HG02642 (cell line): ENCODE data around the gene GJB3.
"Not testable (repeated sequence)": the region's sequence is repeated elsewhere in the genome, so short reads cannot be mapped to it uniquely, and the experiment has no call there.

Experiments
- ATAC-seq: cut with Tn5 transposase; IDR thresholded peaks from one replicate; pipeline ENCODE4 v1.9.1; 2021; ENCODE audit warnings: mild to moderate bottlenecking; ENCODE audit not compliant: unreplicated experiment, poor library complexity

GJB3 gene

DNA sequence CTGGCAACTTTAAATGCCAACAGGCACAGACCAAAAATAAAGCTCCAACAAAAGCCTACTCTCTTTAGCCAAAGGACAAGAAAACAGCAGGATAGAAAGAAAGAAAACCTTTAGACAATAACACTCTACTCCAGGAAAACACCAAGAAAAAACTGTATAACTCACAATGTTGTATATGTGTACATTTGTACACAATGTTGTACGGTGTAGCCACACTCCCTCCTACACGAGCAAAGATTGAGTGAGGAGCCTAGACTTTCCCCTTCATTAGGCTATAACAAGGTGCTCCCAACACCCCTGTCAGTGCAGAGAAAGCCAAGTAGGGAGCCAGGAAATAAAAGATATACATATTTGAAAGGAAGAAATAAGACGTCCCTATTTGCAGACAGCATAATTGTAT lies 35.8 kb downstream of the GJB3 start:
- ATAC-seq = no peak

DNA sequence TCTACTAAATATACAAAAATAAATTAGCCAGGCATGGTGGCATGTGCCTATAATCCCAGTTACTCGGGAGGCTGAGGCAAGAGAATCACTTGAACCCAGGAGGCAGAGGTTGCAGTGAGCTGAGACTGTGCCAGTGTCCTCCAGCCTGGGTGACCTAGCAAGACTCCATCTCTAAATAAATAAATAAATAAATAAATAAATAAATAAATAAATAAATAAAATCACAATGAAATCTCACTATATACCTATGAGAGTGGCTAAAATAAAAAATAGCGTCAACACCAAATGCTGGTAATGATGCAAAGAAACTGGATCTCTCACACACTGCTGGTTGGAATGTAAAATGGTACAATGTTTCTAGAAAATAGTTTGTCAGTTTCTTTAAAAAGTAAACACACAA lies 37.8 kb downstream of the GJB3 start:
- ATAC-seq = not testable (repeated sequence)

DNA sequence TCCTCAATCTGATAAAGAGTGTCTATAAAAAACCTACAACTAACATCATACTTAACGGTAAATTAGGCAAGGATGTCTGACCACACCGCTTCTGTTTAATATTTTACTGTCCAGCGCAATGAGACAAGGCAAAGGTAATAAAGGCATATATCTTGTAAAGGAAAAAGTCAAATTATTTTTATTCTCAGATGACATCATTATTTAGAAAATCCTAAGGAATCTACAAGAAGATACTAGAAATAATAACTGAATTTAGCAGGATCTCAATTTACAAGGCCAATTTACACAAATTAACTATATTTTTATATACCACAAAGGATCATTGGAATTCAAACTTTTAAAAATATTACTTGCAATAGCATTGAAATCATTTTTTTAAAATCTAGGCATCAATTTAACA lies 41.2 kb downstream of the GJB3 start:
- no peak for ATAC-seq

DNA sequence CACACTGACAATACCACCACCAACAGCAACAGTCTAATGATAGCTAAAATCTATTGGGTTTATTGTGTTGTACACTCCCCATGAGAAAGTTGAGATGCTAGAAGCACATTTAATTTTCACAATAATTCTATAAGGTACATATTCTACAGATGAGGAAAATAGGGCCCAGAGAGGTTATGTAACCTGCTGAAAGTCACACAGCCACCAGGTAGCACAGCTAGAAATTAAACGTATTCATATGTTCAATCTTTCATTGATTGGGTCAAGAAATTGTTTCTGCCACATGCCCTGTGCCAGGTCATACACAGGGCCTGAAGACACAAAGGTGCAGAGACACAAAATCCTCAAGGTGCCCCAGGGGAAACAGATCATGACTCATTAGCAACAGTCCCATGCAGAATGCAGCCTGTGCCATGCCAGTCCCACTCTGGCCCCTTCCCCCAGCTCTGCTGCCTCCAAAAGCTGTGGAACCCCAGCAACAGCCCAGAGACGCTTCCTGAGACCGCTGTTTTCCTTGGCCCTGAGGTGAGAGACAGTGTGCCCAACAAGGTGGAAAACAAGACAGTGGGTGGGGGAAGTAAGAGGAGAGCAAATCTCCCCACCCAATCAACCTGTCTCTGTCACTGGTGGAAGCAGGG lies 43.9 kb downstream of the GJB3 start:
- no peak for ATAC-seq

DNA sequence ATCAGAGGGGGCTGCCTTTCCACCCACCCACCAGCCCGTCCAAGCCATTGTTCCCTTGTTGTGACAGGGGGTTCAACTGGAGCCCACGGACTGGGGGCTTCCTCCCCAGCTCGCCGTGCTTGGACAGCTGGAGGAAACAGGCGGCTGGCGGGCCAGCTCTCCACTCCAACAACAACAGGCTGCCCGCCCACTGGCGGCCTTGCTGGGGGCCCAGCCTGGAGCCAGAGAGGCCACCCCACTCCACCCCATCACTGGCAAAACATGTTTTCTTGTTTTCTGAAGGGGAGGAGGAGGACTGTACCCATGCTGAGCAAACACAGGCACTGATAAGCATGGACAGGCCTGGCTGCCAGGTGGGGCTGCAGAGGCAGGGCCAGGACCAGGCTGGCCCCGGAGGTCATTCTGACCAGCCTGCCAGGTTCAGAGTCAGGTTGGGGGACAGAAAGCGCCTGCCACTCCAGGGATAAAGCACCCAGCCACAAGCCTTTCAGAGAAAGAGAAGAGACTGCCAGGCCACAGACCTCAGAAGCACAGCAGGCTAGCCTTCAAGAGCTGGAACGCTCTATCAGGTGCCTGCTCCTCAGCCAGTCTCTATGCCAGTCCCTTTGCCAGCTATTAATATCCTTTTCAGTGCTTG lies 44.6 kb downstream of the GJB3 start:
- no peak for ATAC-seq

DNA sequence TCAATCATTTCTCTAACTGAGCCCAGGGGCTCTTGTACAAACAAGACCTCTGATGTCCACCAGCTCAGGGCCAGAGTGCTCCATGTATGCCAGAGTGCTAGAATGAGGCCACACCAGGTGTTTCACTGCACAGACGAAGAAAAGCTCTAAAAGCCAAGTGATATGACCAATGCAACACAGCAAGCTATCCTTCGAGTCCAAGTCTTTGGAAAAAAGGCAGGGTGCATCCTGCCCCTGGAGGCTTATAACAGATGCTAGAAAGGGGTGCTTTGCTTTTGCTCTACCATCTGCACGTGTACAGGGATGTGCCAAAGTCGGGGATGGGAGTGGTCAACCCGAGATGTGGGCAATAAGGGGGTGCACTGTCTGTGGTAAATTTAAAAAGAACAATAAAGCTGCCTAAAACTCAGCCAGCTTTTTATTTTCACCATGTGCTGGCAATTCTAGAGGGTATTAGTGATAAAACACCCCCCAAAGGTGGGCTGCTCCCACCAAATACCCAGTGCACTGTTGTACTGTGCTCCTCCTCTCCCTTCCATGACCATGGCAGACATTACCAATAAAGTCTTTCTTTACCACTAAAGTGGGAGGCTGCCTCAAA lies 46.4 kb downstream of the GJB3 start:
- no peak for ATAC-seq

DNA sequence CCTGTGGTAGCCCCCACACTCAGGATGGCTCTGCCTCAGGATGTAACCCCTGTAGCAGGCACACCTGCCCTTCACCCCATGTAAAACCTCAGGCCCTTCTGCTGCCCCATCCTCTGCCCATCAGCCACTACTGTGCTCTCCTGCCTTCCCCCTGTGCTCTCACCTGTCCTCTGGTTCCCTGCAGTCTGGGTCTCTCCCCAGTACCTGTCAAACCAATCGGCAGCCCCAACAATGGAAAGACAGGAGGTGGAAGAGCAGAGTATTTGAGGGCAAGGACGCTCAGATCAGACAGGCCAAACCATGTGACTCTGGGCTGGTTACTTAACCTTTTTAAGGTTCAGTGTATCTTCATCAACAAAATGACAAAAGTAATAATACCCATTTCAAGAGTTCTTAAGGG lies 47.6 kb downstream of the GJB3 start:
- no peak for ATAC-seq

DNA sequence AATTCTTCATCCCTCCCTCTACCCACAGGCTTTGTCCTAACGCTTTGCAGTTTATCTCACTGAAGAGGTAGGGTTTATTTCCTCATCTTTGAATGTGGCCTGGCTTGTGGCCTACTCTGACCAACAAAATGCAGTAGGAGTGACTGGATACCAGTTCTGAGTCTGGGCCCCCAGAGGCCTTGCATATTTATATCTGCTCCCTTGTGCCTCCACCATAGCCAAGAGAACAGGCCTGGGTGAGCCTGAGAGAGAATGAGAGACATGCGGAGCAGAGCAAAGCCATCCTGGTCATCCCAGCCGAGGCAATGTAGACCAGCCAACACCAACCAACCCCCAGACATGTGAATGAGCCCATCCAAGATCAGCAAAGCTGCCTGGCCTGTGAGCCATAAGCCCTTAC lies 48.2 kb downstream of the GJB3 start:
- ATAC-seq = no peak

DNA sequence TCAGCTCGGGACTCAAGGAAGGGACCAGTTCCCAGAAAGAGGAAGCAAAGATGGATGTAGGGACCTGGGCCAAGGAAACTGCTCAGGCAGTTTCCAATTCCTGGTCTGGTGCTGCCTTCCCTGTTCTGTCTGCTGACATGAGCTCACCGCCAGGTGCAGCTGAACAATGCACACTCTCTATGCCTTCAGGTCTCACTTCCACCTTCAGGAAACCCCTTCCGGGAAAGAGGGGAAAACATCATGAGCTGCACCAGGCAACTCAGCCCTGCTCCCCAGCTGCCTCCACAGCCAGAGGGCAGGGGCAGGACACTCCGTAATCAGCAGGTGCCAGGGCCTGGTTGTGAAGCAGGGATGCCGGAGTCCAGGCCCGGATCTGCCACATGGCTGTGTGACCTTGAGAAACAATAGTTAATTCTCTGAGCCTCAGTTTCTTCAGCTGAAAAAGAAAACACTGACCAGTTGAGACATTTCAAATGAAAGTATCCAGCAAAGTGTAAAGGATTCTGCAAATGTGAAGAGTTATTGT lies 50.8 kb downstream of the GJB3 start:
- no peak for ATAC-seq

DNA sequence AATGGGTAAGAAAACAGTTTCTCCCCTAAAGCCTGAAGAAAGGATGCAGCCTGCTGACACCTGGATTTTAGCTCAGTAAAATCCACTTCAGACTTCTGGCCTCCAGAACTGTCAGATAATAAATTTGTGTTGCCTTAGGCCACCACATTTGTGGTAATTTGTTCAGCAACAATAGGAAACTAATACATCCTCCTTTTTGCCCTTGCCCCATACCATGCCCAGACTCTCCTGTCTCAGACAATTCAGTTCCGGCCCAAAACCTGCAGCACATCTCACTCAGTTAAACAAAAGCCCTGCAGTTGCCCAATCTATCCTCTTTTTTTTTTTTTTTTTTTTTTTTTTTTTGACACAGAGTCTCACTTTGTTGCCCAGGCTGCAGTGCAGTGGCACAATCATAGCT lies 52.7 kb downstream of the GJB3 start:
- ATAC-seq = no peak
